ENCODE results near the gene POU2F1. TPM values are rescaled to one million over a fixed set of nuclear protein-coding genes. Genes with fewer than 3 reads are reported as not detected.
A peak's percentile ranks its signal among the peaks of the same experiment; 100 is the strongest.

POU2F1 gene
- total RNA-seq, 2 experiments from 2014 or later: 18.7 to 52.3 TPM

GRCh38 chr1:167196166-167196565 is 24.5 kb upstream of the POU2F1 start:
- Histone ChIP-seq H3K79me2 (ENCODE audit: insufficient read depth, low read depth, low read length) (no peaks in the 10 kb centered on the region), H3K27ac (ENCODE audit: low read depth, low read length, poor library complexity, severe bottlenecking) (no peak overlapping the region), H3K9me3 (ENCODE audit: low read length) (no peaks in the 10 kb centered on the region), H3K4me1 (ENCODE audit: insufficient read depth, low read length, poor library complexity, severe bottlenecking) (no peaks in the 10 kb centered on the region), H3K4me2 (ENCODE audit: low read length) (no peak overlapping the region), H4K20me1 (ENCODE audit: insufficient read depth, low read length) (no peaks in the 10 kb centered on the region), H3K36me3 (ENCODE audit: insufficient read depth, low read length) (no peaks in the 10 kb centered on the region), H3K9me2 (ENCODE audit: insufficient read depth, low read length) (no peaks in the 10 kb centered on the region), H2AFZ (ENCODE audit: low read length) (no peak overlapping the region), H3K4me3 (ENCODE audit: low read depth, low read length, poor library complexity, severe bottlenecking) (no peak overlapping the region)
- TF ChIP-seq CTCF (conservative IDR thresholded peaks at IDR 0.05; ENCODE audit: low read length) (no peak), EZH2phosphoT487 (IDR thresholded peaks at IDR 0.05; ENCODE audit: borderline replicate concordance, low read depth, low read length) (no peak)
- ChIA-PET CTCF (ENCODE audit: unreplicated experiment) (no interaction called here), POLR2A (no interaction called here)
- no TSS peak for BruUV-seq (replicated peaks)
- intact Hi-C loops (cut with micrococcal nuclease; ENCODE audit: unreplicated experiment): no loop called here
- DNase-seq (ENCODE audit: low spot score): no peak

GRCh38 chr1:167197236-167197635 is 23.4 kb upstream of the POU2F1 start:
- H3K79me2 ChIP-seq (ENCODE audit: insufficient read depth, low read depth, low read length): no peaks in the 10 kb centered on the region
- H3K9me3 ChIP-seq (ENCODE audit: low read length): no peaks in the 10 kb centered on the region
- H3K36me3 ChIP-seq (ENCODE audit: insufficient read depth, low read length): no peaks in the 10 kb centered on the region
- no peak overlapping the region for H2AFZ ChIP-seq (ENCODE audit: low read length)
- no peak overlapping the region for H3K27ac ChIP-seq (ENCODE audit: low read depth, low read length, poor library complexity, severe bottlenecking)
- no peaks in the 10 kb centered on the region for H3K4me1 ChIP-seq (ENCODE audit: insufficient read depth, low read length, poor library complexity, severe bottlenecking)
- ChIA-PET POLR2A (no interaction called here), CTCF (ENCODE audit: unreplicated experiment) (no interaction called here)
- no peak for DNase-seq (ENCODE audit: low spot score)
- H3K4me2 ChIP-seq (ENCODE audit: low read length): no peak overlapping the region
- H3K4me3 ChIP-seq (ENCODE audit: low read depth, low read length, poor library complexity, severe bottlenecking): no peak overlapping the region
- intact Hi-C loops (cut with micrococcal nuclease; ENCODE audit: unreplicated experiment): no loop called here
- no peaks in the 10 kb centered on the region for H4K20me1 ChIP-seq (ENCODE audit: insufficient read depth, low read length)
- TF ChIP-seq EZH2phosphoT487 (IDR thresholded peaks at IDR 0.05; ENCODE audit: borderline replicate concordance, low read depth, low read length): no peak
- TF ChIP-seq CTCF (conservative IDR thresholded peaks at IDR 0.05; ENCODE audit: low read length): no peak
- BruUV-seq (replicated peaks): no TSS peak
- H3K9me2 ChIP-seq (ENCODE audit: insufficient read depth, low read length): no peaks in the 10 kb centered on the region

DNA sequence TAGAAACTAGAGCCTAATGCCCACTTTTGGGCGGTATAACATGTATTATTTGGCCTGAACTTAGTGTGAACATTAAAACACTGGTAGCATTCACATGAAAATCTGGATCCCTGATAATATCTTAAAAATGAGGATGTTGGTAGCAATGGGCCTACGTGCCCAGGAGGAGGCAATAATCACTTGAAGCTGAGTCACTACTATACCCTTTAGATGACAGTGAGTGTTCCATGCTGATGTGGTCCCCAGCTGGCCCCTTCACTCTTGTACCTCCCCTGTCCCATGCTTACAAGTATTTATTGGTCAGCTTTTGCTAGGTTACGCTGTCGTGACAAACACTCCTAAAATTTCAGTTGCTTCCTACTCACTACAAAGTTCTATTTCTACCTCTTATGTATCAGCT is 23.0 kb upstream of the POU2F1 start:
- no peaks in the 10 kb centered on the region for H3K36me3 ChIP-seq (ENCODE audit: insufficient read depth, low read length)
- H2AFZ ChIP-seq (ENCODE audit: low read length): no peak overlapping the region
- H3K4me1 ChIP-seq (ENCODE audit: insufficient read depth, low read length, poor library complexity, severe bottlenecking): no peaks in the 10 kb centered on the region
- no peaks in the 10 kb centered on the region for H3K9me3 ChIP-seq (ENCODE audit: low read length)
- BruUV-seq (replicated peaks): no TSS peak
- no peak overlapping the region for H3K27ac ChIP-seq (ENCODE audit: low read depth, low read length, poor library complexity, severe bottlenecking)
- no peak overlapping the region for H3K4me2 ChIP-seq (ENCODE audit: low read length)
- no peaks in the 10 kb centered on the region for H3K79me2 ChIP-seq (ENCODE audit: insufficient read depth, low read depth, low read length)
- ChIA-PET POLR2A (no interaction called here), CTCF (ENCODE audit: unreplicated experiment) (no interaction called here)
- H4K20me1 ChIP-seq (ENCODE audit: insufficient read depth, low read length): no peaks in the 10 kb centered on the region
- no peak for DNase-seq (ENCODE audit: low spot score)
- TF ChIP-seq CTCF (conservative IDR thresholded peaks at IDR 0.05; ENCODE audit: low read length): 0 out of 2 replicates have a peak, but pooled peaks have one; percentile 9
- no peak for TF ChIP-seq EZH2phosphoT487 (IDR thresholded peaks at IDR 0.05; ENCODE audit: borderline replicate concordance, low read depth, low read length)
- intact Hi-C loops (cut with micrococcal nuclease; ENCODE audit: unreplicated experiment): no loop called here
- H3K4me3 ChIP-seq (ENCODE audit: low read depth, low read length, poor library complexity, severe bottlenecking): no peak overlapping the region
- H3K9me2 ChIP-seq (ENCODE audit: insufficient read depth, low read length): no peaks in the 10 kb centered on the region
